GM23248 (cell line): ENCODE measurements around the gene AP3B1. TPM values are rescaled to one million over a fixed set of nuclear protein-coding genes. Genes with fewer than 3 reads are reported as not detected.

ENCODE experiments used
- DNase-seq: peaks from one replicate; pipeline ENCODE4 v3.0.0-alpha.2; 2015
- H2AFZ ChIP-seq: fragments of 200-600 bp; sonication (generic); 2 replicates; pipeline ENCODE4 v1.6.1; 2016; ENCODE audit warnings: antibody characterized with exemption
- H3F3A ChIP-seq: fragments of 200-600 bp; sonication (generic); 2 replicates; pipeline ENCODE4 v1.6.1; 2016; ENCODE audit warnings: mild to moderate bottlenecking, antibody characterized with exemption, mixed run types; ENCODE audit not compliant: insufficient read depth
- H3K27ac ChIP-seq: fragments of 200-600 bp; sonication (generic); 2 replicates; pipeline ENCODE4 v1.5.1; 2016; ENCODE audit warnings: mild to moderate bottlenecking
- H3K27me3 ChIP-seq: fragments of 200-600 bp; sonication (generic); replicated peaks from 2 replicates; pipeline ENCODE4 v1.6.1; 2016; ENCODE audit warnings: mild to moderate bottlenecking; ENCODE audit not compliant: insufficient read depth
- H3K36me3 ChIP-seq: fragments of 200-600 bp; sonication (generic); 2 replicates; pipeline ENCODE4 v1.6.1; 2016; ENCODE audit warnings: low read depth, mild to moderate bottlenecking
- H3K4me1 ChIP-seq: fragments of 200-600 bp; sonication (generic); 2 replicates; pipeline ENCODE4 v1.6.1; 2016; ENCODE audit warnings: mild to moderate bottlenecking; ENCODE audit not compliant: insufficient read depth
- H3K4me2 ChIP-seq: fragments of 200-600 bp; sonication (generic); one replicate; pipeline ENCODE4 v1.6.1; 2016; ENCODE audit warnings: mild to moderate bottlenecking; ENCODE audit not compliant: unreplicated experiment
- H3K4me3 ChIP-seq: fragments of 200-600 bp; sonication (generic); 2 replicates; pipeline ENCODE4 v1.5.1; 2016; ENCODE audit warnings: mild to moderate bottlenecking
- H3K79me2 ChIP-seq: fragments of 200-600 bp; sonication (generic); 2 replicates; pipeline ENCODE4 v1.6.1; 2016; ENCODE audit warnings: mild to moderate bottlenecking; ENCODE audit not compliant: insufficient read depth
- H3K9ac ChIP-seq: fragments of 200-600 bp; sonication (generic); 2 replicates; pipeline ENCODE4 v1.6.1; 2016; ENCODE audit warnings: mild to moderate bottlenecking
- H3K9me2 ChIP-seq: fragments of 200-600 bp; sonication (generic); 2 replicates; pipeline ENCODE4 v1.6.1; 2016; ENCODE audit warnings: mixed run types, mild to moderate bottlenecking, moderate library complexity; ENCODE audit not compliant: insufficient read depth
- H3K9me3 ChIP-seq: fragments of 200-600 bp; sonication (generic); one replicate; pipeline ENCODE4 v1.6.1; 2017; ENCODE audit warnings: low read depth
- H4K20me1 ChIP-seq: fragments of 200-600 bp; sonication (generic); 2 replicates; pipeline ENCODE4 v1.6.0; 2016; ENCODE audit not compliant: insufficient read depth
- EZH2 ChIP-seq: fragments of 200-600 bp; sonication (generic); IDR thresholded peaks from 2 replicates; pipeline ENCODE4 v1.6.1; 2018; ENCODE audit warnings: antibody characterized with exemption, mild to moderate bottlenecking; ENCODE audit not compliant: insufficient read depth, poor library complexity, severe bottlenecking
- EZH2phosphoT487 ChIP-seq: fragments of 200-600 bp; sonication (generic); IDR thresholded peaks from 2 replicates; pipeline ENCODE4 v1.6.1; 2018; ENCODE audit warnings: antibody characterized with exemption, moderate library complexity, mild to moderate bottlenecking, low read depth; ENCODE audit not compliant: insufficient read depth
- WGBS, 2 experiments: methylation state at CpG; one replicate each; pipeline ENCODE4 v1.1.6; 2015 to 2017; ENCODE audit warnings: low lambda C conversion rate in 2 of 2, low coverage in 1 of 2; ENCODE audit errors: missing lambda C conversion rate in 2 of 2; 5-methylcytosine and 5-hydroxymethylcytosine counted together
- in situ Hi-C: fragments of 300-500 bp; cut with MboI; formaldehyde crosslinking; loops from 2 replicates; pipeline ENCODE4 v1.15.0; 2020
- polyA plus RNA-seq: library from polyadenylated mRNA; unstranded; fragments of >200 nt; fragmentation: Nextera tagmentation; extraction: Ambion mirVana; gene quantifications from 2 replicates; pipeline ENCODE4 v1.2.1, GENCODE V29; 2016
- total RNA-seq: library from RNA; depleted of rRNA; stranded (reverse); fragments of >200 nt; shearing (Covaris generic); gene quantifications from 2 replicates; pipeline ENCODE4 v1.2.3, GENCODE V29; 2014

Gene AP3B1
- total and polyA plus RNA-seq, 2 experiments from 2014 or later, result 40.3 to 49.7 TPM

DNA sequence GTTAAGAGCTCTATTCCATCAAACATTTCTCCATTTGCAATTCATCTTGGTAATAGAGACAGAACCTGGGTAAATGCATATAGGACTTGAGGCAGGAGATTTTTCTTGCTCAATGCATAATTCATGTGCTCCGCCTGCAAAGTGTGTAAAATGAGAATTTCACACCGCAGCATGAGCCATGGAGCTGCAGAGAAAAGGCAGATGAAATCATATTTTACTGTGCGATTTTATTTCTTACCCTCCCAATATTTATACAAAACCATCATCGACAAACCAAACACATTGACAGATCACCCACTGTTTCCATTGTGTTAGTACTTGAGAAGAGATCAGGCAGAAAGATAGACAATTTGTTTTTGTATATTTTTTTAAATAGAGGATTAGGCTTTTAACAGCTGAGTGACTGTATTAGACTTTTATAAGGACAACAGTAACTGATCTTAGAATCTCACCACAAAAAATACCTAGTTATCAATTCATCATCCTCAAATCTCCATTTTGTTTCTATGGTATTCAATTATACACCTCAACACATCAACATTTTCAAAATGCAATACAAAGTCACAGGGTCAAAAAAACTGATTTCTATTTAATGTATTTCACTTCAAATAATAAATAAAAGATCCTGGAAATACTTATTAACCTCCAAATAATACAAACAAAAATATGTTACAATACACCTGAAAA, 191.1 kb downstream of the AP3B1 start:
- Histone ChIP-seq H3K79me2 (no peaks in the 10 kb centered on the region), H3K4me3 (no peak overlapping the region), H3K4me2 (no peak overlapping the region), H3K9me3 (no peaks in the 10 kb centered on the region), H3K27ac (no peak overlapping the region), H3F3A (no peaks in the 10 kb centered on the region), H3K4me1 (peaks cover 6% of the 10 kb centered on the region), H3K36me3 (peaks cover 15% of the 10 kb centered on the region), H3K9me2 (no peaks in the 10 kb centered on the region), H4K20me1 (no peaks in the 10 kb centered on the region), H3K27me3 (no peaks in the 10 kb centered on the region), H3K9ac (no peak overlapping the region), H2AFZ (no peak overlapping the region)
- TF ChIP-seq EZH2, result no peak
- no peak for TF ChIP-seq EZH2phosphoT487
- in situ Hi-C loops, result no loop called here
- 95 to 97% methylated on average over 4 of the region's 4 CpGs for WGBS, 2 experiments
- no peak for DNase-seq

DNA sequence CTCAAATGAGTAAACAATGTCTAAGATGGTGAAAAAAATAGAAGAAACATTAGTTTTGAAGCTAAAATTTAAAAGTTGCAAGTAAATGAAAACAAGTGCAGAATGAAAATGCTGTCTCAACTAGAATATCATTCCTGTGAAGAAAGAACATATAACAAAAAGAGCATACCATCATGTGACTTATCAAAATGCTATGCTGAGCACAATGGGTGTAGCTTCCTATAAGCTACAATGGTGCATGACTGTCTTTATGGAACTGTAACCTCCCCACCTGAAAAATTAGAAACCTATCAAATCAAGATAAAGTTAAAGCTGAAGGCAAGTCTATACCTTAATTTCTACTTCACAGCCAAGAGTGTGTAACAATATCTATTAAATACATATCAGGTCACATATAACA, 192.0 kb downstream of the AP3B1 start:
- H3K4me3 ChIP-seq, result no peak overlapping the region

DNA sequence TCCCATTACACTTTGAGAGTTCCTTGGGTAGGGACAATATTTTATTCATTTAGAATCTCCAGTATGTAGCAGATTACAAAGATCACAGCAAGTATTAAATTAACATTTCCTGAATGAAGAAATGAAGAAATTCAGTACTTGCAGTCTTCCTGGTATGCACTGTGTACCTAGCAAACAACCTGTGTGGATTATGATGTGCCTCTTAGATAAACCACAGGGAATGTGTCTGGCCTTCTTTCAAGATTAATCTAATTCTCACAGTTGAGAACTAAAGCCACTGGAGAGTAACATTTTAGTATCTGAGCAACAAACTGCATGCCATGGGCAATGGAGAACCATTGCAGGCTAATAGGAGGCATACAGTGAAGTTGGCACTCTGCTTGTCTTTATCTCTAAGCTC, 199.4 kb downstream of the AP3B1 start:
- no peak for DNase-seq
- peaks cover 17% of the 10 kb centered on the region for H3K36me3 ChIP-seq
- H3K9me3 ChIP-seq, result no peaks in the 10 kb centered on the region
- H3K27me3 ChIP-seq, result no peaks in the 10 kb centered on the region
- H3K9me2 ChIP-seq, result no peaks in the 10 kb centered on the region
- H3K4me3 ChIP-seq, result no peak overlapping the region
- H4K20me1 ChIP-seq, result no peaks in the 10 kb centered on the region
- H3K79me2 ChIP-seq, result no peaks in the 10 kb centered on the region
- no peak overlapping the region for H2AFZ ChIP-seq
- TF ChIP-seq EZH2 (no peak), EZH2phosphoT487 (no peak)
- no peak overlapping the region for H3K9ac ChIP-seq
- no peak overlapping the region for H3K27ac ChIP-seq
- in situ Hi-C loops, result no loop called here
- H3K4me2 ChIP-seq, result no peak overlapping the region
- H3F3A ChIP-seq, result no peaks in the 10 kb centered on the region
- H3K4me1 ChIP-seq, result no peaks in the 10 kb centered on the region

More for the DNA sequence above, 192.0 kb downstream of the AP3B1 start:
- no peaks in the 10 kb centered on the region for H3F3A ChIP-seq
- H3K4me1 ChIP-seq, result peaks cover 6% of the 10 kb centered on the region
- no peaks in the 10 kb centered on the region for H4K20me1 ChIP-seq
- H3K9ac ChIP-seq, result no peak overlapping the region
- H3K9me3 ChIP-seq, result no peaks in the 10 kb centered on the region
- no peak overlapping the region for H3K4me2 ChIP-seq
- no peaks in the 10 kb centered on the region for H3K79me2 ChIP-seq
- in situ Hi-C loops, result no loop called here
- no peaks in the 10 kb centered on the region for H3K9me2 ChIP-seq
- H3K36me3 ChIP-seq, result peaks cover 16% of the 10 kb centered on the region
- DNase-seq, result peak; percentile 1
- no peak overlapping the region for H3K27ac ChIP-seq
- no peaks in the 10 kb centered on the region for H3K27me3 ChIP-seq
- TF ChIP-seq EZH2, result no peak
- no peak for TF ChIP-seq EZH2phosphoT487
- no peak overlapping the region for H2AFZ ChIP-seq

GRCh38 chr5:78090002-78090401, 204.5 kb downstream of the AP3B1 start:
- no peaks in the 10 kb centered on the region for H3K9me2 ChIP-seq
- no peak overlapping the region for H3K4me3 ChIP-seq
- peaks cover 20% of the 10 kb centered on the region for H3K36me3 ChIP-seq
- H3K27me3 ChIP-seq, result no peaks in the 10 kb centered on the region
- no peaks in the 10 kb centered on the region for H3K79me2 ChIP-seq
- 94 to 96% methylated on average over 1 of the region's 1 CpG for WGBS, 2 experiments
- no peak overlapping the region for H2AFZ ChIP-seq
- no peak for DNase-seq
- TF ChIP-seq EZH2 (no peak), EZH2phosphoT487 (no peak)
- in situ Hi-C loops, result no loop called here
- no peak overlapping the region for H3K9ac ChIP-seq
- H3K4me2 ChIP-seq, result no peak overlapping the region
- H3K27ac ChIP-seq, result no peak overlapping the region
- no peaks in the 10 kb centered on the region for H3K9me3 ChIP-seq
- no peaks in the 10 kb centered on the region for H3F3A ChIP-seq
- H3K4me1 ChIP-seq, result no peaks in the 10 kb centered on the region
- no peaks in the 10 kb centered on the region for H4K20me1 ChIP-seq

DNA sequence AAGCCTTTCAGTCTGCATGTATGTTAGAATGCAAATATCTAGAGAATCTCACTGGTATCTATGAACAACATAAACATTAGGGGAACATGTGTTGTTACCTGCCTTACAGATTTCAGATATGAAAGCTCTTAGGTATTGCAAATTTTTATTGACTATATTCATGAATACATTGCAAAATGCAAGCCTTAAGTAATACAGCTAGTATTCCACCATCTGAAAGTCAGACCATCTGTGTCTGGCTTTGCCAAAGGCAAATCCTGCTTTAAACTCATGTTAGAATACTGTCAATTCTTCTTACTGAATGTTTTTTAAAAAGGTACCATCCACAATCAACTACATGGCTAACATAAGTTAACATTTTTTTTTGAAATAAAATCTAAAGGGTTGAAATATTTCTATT, 215.6 kb downstream of the AP3B1 start:
- in situ Hi-C loops, result no loop called here
- Histone ChIP-seq H3K9me3 (no peaks in the 10 kb centered on the region), H3K9me2 (no peaks in the 10 kb centered on the region), H3K27ac (no peak overlapping the region), H2AFZ (no peak overlapping the region), H3K9ac (no peak overlapping the region), H4K20me1 (no peaks in the 10 kb centered on the region), H3K4me1 (no peaks in the 10 kb centered on the region), H3F3A (no peaks in the 10 kb centered on the region), H3K27me3 (no peaks in the 10 kb centered on the region), H3K4me2 (no peak overlapping the region), H3K36me3 (no peaks in the 10 kb centered on the region), H3K4me3 (no peak overlapping the region), H3K79me2 (no peaks in the 10 kb centered on the region)
- TF ChIP-seq EZH2 (no peak), EZH2phosphoT487 (no peak)
- DNase-seq, result no peak
